ENCODE results near the gene KCNIP3.

Gene KCNIP3

DNA sequence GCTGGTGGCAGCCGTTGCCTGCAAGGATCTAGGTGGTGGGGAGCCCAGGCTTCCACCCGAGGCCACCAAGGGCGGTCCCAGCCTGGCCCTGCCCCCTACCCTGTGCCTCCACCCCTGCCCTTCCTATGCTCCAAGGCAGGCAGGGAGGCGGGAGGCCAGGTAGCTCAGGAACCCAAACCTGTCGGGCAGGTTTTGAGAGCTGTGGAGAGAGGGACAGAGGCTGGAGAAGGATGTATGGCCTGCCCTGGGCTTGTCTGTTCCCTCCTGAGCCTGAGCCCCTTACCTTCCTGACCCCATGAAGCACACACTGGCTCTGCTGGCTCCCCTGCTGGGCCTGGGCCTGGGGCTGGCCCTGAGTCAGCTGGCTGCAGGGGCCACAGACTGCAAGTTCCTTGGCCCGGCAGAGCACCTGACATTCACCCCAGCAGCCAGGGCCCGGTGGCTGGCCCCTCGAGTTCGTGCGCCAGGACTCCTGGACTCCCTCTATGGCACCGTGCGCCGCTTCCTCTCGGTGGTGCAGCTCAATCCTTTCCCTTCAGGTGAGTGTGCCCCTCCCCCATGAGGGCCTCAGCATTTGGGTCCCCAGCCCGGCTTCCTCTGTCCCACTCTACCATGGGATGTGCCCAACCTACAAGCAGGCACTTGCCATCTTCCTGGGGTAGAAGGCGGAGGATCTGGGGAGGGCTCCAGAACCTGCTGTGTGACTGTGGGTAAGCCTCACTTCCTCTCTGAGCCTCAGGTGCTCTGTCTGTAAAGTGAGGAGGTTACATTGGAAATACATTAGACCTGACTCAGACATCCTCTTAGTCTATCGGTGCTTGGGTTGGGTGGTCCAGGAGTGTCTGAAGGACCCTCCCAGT, 22.6 kb upstream of the KCNIP3 start, which contains the start of gene PROM2:
Gene PROM2 (plus strand): TSS at position 159 of the 860 bp plus-strand sequence. CDS start 137 bp downstream, at position 296.
- DNase-seq (ENCODE audit: low read depth in 1 of 2, low spot score in 1 of 2), result no peak

DNA sequence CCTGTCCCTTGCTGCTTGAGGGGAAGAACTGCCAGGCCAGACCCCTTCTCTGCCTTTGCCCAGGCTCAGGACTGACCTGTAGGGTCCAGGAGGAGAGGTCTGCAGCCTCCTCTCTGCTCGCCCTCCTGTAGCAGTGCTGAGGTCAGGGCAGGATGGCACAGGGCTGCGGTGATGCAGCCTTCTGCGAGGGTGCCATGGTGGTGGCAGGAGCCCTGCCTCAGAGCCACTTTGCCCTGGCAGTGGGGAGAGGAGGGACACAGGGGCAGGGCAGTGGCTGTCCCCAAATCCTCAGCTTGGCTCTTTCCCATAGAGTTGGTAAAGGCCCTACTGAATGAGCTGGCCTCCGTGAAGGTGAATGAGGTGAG, 22.0 kb upstream of the KCNIP3 start:
- no peak for DNase-seq (ENCODE audit: low read depth in 1 of 2, low spot score in 1 of 2)

DNA sequence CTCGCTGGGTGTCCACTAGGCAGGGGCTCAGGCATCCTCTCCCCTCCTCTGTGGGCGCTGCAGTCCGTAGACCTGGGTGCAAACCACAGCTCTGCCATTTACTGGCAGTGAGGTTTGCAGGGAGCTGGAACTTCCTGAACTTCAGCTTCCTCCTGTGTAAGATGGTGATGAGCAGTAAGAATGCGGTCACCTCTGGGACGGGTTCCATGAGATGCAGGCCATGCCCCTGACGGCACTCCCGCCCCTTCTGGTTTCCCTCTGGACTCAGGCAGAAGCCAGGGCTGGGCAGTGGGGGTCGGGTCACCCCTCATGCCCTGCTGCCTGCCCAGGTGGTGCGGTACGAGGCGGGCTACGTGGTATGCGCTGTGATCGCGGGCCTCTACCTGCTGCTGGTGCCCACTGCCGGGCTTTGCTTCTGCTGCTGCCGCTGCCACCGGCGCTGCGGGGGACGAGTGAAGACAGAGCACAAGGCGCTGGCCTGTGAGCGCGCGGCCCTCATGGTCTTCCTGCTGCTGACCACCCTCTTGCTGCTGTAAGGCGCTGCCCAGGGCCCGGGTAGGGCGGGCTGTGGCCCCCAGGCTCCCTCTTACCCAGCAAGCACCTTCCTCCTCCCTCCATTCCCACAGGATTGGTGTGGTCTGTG, 21.4 kb upstream of the KCNIP3 start:
- peak in 1 of 2 donors; percentile 2 for DNase-seq (ENCODE audit: low read depth in 1 of 2, low spot score in 1 of 2)

DNA sequence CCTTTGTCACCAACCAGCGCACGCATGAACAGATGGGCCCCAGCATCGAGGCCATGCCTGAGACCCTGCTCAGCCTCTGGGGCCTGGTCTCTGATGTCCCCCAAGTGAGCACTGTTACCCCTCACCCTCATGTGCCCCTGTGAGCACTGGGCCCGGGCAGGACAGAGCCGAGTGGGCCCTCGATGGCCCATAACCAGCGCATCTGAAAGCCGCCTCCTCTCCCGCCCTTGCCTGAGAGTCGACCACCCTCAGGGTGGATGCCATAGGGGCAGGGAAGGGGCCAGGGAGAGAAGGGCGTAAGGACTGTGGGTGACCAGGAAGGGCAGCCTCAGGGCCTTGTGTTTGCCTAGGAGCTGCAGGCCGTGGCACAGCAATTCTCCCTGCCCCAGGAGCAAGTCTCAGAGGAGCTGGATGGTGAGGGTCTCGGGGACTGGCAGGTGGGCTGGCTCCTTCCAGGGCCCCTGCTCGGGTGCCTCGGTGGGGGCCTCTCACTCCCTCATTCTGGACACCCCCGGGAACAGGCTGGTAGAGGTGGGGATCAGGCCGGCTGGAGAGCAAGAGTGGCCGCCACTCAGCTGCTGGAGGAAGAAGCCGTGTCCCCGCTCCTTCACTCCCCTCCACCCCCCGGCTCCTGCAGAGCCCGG, 20.8 kb upstream of the KCNIP3 start:
- no peak for DNase-seq (ENCODE audit: low read depth in 1 of 2, low spot score in 1 of 2)

DNA sequence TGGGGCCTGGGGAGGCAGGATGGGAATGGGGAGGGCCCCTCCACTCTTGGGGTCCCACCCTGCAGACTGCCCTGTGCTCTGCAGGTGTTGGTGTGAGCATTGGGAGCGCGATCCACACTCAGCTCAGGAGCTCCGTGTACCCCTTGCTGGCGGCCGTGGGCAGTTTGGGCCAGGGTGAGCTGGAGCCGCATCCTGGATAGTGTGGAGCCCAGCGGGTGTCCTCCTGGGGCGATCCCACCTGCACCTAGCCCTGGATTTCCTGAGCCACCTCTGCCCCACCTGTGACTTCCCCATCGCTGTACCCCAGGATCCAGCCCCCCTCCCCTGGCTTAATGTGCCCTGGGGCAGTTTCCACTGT, 20.3 kb upstream of the KCNIP3 start:
- no peak for DNase-seq (ENCODE audit: low read depth in 1 of 2, low spot score in 1 of 2)

DNA sequence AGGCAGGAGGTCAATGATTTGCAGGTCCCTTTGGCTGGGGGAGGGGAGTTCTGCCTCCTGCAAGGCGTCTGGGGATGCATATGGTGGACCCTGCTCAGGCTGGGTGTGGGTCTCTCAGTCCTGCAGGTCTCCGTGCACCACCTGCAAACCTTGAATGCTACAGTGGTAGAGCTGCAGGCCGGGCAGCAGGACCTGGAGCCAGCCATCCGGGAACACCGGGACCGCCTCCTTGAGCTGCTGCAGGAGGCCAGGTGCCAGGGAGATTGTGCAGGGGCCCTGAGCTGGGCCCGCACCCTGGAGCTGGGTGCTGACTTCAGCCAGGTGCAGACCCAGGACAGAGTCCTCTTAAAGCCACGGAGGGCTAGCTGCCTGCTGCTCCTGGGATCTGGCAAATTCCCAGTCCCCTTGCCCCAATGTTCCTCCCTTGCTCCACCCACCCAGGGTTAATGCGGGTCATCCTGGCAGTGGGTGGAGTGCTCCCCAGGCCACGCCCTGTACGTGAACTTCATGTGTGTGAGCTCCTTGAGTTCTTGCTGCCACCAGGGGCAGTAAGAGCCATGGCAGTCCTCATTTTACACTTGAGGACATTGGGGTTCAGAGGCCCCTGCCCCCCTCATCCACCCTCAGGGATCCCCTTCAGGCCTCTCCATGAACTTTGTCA, 19.8 kb upstream of the KCNIP3 start:
- DNase-seq (ENCODE audit: low read depth in 1 of 2, low spot score in 1 of 2), result no peak

DNA sequence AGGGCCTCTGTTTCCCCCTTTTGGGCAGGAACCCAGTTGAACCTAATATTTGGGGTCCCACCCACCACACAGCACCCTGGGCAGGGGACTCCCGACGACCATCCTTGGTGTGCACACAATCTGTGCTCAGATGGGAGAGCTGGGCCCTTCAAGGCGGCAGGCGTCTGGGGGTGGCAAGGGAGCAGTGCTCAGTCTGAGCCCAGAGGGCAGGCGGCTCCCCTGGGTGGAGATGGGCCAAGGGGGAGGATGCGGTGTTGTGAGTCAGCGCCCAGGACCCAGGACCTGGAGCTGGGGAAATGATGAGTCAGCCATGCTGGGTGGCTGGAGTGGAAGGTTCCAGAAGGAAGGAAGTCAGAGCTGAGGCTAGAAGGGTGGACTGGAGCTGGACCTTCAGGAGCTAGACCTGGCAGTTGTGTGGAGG, 19.1 kb upstream of the KCNIP3 start:
- DNase-seq (ENCODE audit: low read depth in 1 of 2, low spot score in 1 of 2), result no peak

DNA sequence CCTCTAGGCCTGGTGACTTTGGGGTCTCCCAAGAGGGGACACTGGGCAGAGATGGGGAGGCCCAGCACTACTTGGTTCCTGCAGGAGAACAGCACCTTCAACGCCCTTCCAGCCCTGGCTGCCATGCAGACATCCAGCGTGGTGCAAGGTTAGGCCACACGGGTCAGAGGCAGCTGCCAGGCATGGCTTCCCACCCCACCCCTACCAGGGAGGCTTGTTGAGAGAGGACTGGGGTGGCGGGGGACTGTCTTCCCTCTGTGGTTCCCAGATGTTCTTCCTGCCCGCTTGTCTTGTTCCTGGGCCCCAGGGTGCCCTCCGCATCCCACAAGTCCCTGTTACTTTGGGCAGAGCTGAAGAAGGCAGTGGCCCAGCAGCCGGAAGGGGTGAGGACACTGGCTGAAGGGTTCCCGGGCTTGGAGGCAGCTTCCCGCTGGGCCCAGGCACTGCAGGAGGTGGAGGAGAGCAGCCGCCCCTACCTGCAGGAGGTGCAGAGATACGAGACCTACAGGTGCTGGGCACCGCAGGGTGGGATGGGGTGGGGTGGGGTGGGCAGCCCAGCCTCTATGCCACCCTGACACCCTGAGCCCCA, 18.4 kb upstream of the KCNIP3 start:
- DNase-seq (ENCODE audit: low read depth in 1 of 2, low spot score in 1 of 2), result no peak

DNA sequence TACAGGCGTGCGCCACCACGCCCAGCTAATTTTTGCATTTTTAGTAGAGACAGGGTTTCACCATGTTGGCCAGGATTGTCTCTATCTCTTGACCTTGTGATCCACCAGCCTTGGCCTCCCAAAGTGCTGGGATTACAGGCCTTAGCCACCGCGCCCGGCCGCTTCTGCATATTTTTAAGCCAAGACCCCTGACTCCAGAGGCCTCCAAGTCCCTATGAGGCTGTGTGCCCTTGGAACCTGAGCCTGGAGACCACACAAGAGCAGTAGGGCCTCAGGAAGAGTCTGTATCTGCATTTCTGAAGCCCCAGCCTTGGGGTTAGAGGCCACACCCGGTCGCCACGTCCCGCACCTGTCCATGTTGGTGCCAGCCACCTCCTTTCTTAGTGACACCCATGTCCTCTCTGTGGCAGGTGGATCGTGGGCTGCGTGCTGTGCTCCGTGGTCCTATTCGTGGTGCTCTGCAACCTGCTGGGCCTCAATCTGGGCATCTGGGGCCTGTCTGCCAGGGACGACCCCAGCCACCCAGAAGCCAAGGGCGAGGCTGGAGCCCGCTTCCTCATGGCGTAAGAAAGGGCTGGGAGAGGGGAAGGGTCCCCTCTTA, 17.6 kb upstream of the KCNIP3 start:
- DNase-seq (ENCODE audit: low read depth in 1 of 2, low spot score in 1 of 2), result no peak

DNA sequence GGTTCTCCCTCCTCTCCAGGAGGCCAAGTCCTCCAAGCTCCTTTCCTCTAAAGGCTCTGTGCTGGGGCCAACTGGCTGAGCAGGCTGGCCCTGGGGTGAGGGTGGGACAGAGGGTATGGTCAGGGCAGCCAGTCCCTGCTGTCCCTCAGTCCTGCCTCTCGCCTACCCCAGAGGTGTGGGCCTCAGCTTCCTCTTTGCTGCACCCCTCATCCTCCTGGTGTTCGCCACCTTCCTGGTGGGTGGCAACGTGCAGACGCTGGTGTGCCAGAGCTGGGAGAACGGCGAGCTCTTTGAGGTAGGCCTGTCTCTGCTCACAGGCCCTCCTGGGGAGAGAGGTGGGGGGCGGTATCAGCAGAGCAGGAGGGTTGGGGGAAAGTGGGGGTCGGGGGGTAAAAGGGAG, 16.1 kb upstream of the KCNIP3 start:
- no peak for DNase-seq (ENCODE audit: low read depth in 1 of 2, low spot score in 1 of 2)

DNA sequence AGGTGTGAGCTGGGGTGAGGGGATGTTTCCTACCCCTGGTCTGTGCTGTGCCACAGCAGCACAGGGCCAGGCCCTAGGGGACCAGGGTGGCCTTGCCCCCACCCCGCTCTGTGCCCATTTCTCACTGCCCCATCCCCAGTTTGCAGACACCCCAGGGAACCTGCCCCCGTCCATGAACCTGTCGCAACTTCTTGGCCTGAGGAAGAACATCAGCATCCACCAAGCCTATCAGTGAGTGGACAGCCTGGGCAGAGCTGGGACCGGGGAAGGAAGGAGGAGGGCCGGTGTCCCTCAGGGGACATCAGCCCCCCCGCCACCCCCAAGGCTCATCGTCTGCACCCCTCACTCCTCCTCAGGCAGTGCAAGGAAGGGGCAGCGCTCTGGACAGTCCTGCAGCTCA, 15.4 kb upstream of the KCNIP3 start:
- DNase-seq (ENCODE audit: low read depth in 1 of 2, low spot score in 1 of 2), result no peak

DNA sequence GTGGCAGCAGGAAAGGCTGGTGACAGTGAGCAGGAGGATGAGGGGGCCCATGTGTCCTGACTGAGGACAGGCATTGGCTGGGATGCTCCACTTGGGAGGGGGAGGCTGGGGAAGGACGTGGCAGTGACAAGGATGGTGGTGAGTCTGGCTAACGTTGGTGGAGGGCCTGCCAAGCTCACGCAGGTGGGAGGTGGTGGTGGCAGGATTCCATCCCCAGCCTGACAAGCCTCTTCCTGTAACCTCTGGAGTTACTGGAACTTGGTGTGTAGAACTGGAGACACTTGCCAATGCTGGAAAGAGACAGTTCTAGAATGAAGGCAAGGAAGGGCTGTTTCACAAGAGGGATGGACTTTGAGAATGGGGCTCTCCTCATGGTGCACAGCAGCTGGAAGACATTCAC, 14.7 kb upstream of the KCNIP3 start:
- no peak for DNase-seq (ENCODE audit: low read depth in 1 of 2, low spot score in 1 of 2)

DNA sequence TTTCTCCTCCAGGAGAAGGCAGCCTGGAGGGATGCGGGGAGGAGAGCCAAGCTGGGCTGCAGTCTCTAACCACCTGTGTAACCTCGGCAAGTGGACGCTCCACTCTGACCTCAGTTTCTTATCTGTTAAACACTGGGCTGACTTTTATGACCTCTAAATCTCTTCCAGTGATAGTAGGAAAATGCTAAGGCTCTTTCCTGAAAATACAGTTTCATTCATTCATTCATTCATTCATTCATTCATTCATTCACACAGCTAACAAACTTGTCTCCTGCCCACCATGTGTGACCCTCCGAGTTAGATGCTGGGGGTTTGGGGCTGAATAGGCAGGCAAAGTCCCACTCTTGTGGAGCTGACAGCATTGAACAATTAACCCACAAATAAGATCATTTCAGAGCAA, 13.6 kb upstream of the KCNIP3 start:
- no peak for DNase-seq (ENCODE audit: low read depth in 1 of 2, low spot score in 1 of 2)

DNA sequence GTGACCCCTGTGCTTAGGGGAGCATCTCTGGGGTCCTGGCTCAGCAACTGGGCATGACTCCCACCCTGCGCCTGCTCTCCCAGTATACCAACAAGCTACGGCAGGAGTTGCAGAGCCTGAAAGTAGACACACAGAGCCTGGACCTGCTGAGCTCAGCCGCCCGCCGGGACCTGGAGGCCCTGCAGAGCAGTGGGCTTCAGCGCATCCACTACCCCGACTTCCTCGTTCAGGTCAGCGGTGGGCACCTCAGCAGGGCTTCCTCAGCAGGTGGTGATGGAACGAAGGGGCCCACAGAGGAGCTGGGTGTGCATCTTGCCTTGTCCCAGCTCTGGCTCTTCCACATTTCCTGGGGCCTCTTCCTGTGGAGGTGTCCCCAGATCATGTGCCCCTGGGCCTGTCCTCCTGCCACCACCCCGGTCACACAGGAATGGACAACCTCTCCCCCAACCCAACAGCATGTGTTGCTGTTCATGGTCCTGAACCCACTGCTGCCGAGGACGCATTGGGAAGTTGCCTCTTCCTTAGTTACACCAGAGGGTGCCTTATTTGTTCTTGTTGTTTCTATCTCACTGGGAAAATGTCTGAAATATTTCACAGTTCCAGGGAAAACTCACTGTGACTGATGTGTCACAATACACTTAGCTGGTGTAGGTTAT, 12.1 kb upstream of the KCNIP3 start:
- no peak for DNase-seq (ENCODE audit: low read depth in 1 of 2, low spot score in 1 of 2)

DNA sequence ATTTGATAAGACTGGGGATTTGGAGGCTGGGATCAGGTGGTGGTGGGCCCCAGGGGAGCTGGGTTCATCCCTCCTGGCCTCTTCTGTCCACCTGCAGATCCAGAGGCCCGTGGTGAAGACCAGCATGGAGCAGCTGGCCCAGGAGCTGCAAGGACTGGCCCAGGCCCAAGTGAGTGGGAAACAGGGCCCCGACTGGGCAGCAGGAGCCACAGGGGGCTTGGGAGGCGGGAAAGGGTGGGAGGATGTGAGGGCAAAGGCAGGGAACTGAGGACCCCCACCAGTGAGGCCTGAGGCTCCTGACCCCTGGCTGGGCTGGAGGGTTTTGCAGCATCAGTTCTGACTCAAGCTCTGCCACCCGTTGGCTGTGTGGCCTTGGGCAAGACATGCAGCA, 11.6 kb upstream of the KCNIP3 start:
- no peak for DNase-seq (ENCODE audit: low read depth in 1 of 2, low spot score in 1 of 2)

DNA sequence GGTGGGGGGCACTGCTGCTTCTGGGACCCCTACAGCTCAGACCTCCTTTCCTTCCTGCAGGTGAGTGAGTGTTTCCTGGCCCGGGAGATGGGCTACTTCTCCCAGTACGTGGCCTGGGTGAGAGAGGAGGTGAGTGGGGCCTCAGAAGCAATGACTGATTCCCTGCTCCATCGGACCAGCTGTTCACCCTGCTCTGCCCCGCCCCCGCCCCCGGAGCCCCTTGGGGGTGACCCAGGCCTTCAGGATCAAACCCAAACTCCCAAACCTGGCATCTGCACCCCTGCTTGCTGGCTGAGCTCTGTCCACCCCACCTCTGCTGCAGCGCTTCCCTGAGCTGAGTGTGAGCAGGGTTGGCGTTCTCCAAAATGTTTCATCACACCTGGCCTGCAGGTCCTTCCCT, 9.8 kb upstream of the KCNIP3 start:
- no peak for DNase-seq (ENCODE audit: low read depth in 1 of 2, low spot score in 1 of 2)

DNA sequence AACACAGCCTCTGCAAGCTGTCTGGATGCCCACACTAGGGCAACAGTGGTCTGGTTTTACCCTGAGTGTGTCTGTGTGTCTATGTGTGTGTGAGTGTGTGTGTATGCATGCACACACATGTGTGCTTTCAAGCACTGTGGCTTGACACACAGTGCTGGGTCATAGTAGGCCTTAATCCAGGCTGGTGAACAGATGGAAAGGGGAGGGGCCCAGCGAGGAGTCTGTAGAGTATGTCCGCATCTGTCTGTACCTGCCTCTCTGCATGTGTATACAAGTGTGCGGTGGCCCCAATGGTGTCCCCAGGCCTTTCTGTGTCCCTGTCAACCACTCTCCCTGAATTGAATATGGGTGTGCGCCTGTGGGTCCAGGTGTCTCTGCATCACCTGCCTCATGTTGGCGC, 9.3 kb upstream of the KCNIP3 start:
- no peak for DNase-seq (ENCODE audit: low read depth in 1 of 2, low spot score in 1 of 2)

DNA sequence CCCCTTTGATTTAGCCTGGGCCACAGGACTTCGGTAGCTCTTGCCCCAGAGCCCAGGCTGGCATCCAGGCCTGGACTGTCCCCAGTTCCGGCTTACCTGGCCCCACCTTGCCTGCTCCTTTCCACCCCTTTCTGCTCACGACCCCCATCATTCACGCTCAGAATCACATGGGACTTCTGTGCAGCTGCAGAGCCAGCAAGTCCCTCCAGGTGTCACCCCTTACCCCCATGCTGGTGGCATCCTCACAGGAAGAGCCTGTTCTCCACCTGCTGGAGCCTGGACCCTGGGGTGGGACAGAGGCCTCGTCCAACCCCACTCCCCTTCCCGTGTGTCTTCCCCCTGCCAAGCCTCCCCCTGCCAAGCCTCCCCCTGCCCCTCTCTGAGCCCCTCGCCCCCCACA, 7.9 kb upstream of the KCNIP3 start:
- no peak for DNase-seq (ENCODE audit: low read depth in 1 of 2, low spot score in 1 of 2)

DNA sequence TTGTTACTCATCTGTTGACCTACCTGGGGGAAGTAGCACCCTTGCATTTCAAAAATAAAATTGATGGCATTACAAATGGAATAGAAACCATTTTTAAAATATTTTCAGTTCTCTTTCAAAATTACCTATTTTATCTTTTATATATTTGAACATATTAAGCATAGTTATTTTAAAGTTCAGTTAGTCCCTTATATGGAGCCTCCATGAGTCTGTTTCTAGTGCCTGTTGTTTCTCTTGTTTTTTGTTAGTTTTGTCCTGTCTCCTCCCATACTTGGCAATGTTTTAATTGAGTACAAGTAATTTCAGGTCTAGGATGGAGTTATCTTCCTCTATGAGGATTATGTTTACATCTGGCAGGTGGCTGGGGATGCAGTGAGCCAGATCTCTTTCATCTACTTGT, 5.9 kb upstream of the KCNIP3 start:
- DNase-seq (ENCODE audit: low read depth in 1 of 2, low spot score in 1 of 2), result no peak

DNA sequence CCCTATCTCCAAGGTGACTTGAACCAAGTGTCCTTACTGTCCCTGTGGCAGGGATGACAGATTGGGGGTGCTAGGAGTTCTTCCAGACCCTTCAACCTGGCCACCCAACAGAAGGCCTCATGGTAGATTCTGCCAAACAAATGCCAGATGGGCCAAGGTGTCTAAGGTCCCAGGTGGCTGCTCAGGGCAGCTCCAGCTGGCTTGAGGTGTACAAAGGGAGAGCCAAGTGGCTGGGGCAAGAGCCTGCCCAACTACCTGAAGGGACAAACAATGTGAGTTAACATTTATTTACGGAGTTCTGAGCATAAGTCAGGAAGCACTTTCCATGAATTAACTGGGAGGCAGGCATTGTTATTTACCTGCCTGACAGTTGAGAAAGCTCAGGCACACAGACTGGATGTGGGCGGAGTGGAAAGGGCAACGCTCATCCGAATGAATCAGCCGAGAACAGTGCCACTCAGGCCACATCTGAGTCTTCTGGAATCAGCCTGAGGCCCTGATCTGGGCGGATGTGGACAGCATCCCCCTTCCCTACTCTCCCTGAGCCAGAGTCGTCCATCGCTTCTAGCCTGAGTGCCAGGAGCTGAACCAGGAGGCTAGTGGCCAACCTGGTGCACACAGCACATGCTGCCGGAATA, 4.4 kb upstream of the KCNIP3 start:
- DNase-seq (ENCODE audit: low read depth in 1 of 2, low spot score in 1 of 2), result no peak

Data from activated T-helper 1 cell treated with anti-CD3 and anti-CD28 coated beads, Interleukin-2, amount 50 U/mL, for 16 hours (primary cell).